Epithelial cell of esophagus (primary cell): ENCODE measurements around the gene SEC14L2.

Experiments
- DNase-seq: peaks from one replicate; pipeline ENCODE4 v3.0.0; 2010; ENCODE audit warnings: low read depth
- H3K4me3 ChIP-seq: 2 replicates; pipeline ENCODE4 v1.5.1; 2011; ENCODE audit warnings: mild to moderate bottlenecking, low read length, control low read depth
- CTCF ChIP-seq: IDR thresholded peaks from 2 replicates; pipeline ENCODE4 v1.5.1; 2011; ENCODE audit warnings: low read depth, mild to moderate bottlenecking, low read length, control low read depth, inconsistent platforms; ENCODE audit not compliant: insufficient read depth; ENCODE audit errors: missing control alignments

SEC14L2 gene

GRCh38 chr22:30356449-30357235 lies 40.2 kb upstream of the SEC14L2 start, which contains the start of the genes CCDC157 and SF3A1:
Gene CCDC157, plus strand, starts transcription at chr22:30357007. Its CDS starts 8,994 bp downstream, at chr22:30366001.
Gene SF3A1, minus strand, starts transcription at chr22:30356894. Its CDS starts 102 bp downstream, at chr22:30356792.
- peak within 1 kb of the TSS; percentile 93 for H3K4me3 ChIP-seq
- DNase-seq, result peak; percentile 93
- no peak for TF ChIP-seq CTCF

DNA sequence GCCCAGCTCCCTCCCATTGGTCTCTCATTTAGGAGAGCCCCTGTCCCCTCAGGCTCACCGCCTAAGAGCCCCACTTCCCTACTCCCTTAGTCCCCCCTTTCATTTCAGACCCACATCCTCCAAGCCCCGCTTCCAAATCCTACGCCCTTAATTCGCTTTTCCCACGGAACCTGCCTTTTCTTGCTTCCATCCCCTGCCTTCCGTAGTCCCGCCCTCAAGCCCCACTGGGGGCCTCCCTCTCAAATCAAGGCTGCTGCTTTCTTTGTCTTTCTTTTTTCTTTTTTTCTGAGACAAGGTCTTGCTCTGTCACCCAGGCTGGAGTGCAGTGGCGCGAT lies 39.6 kb upstream of the SEC14L2 start:
- peak overlapping the region; percentile 93 for H3K4me3 ChIP-seq
- no peak for TF ChIP-seq CTCF
- no peak for DNase-seq

DNA sequence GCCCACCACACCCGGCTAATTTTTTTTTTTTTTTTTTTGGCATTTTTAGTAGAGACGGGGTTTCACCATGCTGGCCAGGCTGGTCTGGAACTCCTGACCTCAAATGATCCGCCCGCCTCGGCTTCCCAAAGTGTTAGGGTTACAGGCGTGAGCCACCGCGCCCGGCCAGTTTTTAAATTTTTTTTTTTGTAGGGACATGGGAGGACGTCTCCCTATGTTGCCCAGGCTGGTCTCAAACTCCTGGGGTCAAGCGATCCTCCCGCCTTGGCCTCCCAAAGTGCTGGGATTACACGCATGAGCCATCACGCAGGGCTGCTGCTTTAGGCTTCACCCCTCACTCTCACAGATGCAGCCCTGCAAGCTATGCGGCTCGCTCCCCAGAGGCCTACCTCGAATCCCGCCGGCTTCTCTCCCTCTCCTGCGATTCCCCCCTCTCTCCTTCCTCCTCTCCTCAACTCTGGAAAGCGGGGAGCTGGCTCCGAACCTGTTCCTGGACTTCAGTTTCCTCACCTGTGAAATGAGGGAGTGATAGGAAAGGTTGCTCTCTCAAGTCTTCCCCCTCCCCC lies 39.1 kb upstream of the SEC14L2 start:
- no peak for TF ChIP-seq CTCF
- peak overlapping the region; percentile 93 for H3K4me3 ChIP-seq
- no peak for DNase-seq

GRCh38 chr22:30358541-30358940 lies 38.3 kb upstream of the SEC14L2 start:
- TF ChIP-seq CTCF, result no peak
- no peak overlapping the region for H3K4me3 ChIP-seq
- DNase-seq, result no peak

GRCh38 chr22:30361916-30362650 lies 34.7 kb upstream of the SEC14L2 start:
- no peak for DNase-seq
- no peak overlapping the region for H3K4me3 ChIP-seq
- no peak for TF ChIP-seq CTCF

- no peak overlapping the region for H3K4me3 ChIP-seq
- no peak for TF ChIP-seq CTCF
- DNase-seq, result no peak
Observed at GRCh38 chr22:30362651-30363281, 34.1 kb upstream of the SEC14L2 start.
